Measurements from ENCODE around the gene UAP1.

UAP1 gene

GRCh38 chr1:162587347-162587746, 25.8 kb downstream of the UAP1 start:
- no peak for DNase-seq (ENCODE audit: extremely low read depth, insufficient read length)

DNA sequence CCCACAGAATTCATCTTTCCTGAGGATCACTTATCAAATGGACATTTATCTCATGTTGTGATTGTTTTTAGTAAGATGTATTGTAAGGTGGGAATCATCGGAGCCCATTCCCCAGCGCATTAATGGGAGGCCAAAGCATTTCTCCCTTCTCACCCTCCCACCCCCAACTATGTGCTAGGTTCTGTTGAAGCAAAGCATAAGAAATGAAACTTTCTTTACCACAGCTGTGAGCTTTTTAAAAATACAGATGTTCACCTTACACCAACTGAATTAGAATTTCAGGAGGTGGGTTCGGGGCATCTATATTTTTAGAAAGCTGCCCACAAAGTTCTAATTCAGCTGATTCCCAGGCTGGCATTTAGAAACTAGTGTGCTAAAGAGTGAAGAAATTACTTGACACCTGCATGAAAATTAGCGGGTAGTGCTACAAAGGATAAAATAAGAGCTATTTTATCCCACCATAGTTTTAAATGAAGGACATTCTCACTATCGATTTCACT, 26.3 kb downstream of the UAP1 start:
- no peaks in the 10 kb centered on the region for H3K27me3 ChIP-seq (replicated peaks; ENCODE audit: control insufficient read depth, insufficient read depth, low read length)
- peaks cover 1% of the 10 kb centered on the region for H3K36me3 ChIP-seq (ENCODE audit: control insufficient read depth, insufficient read depth, low read length)
- DNase-seq (ENCODE audit: extremely low read depth, insufficient read length): no peak
- no peak overlapping the region for H3K4me3 ChIP-seq (replicated peaks; ENCODE audit: low read depth, low read length)
- no peak for TF ChIP-seq CTCF (IDR thresholded peaks at IDR 0.05; ENCODE audit: insufficient read depth, low read length, poor library complexity, severe bottlenecking)

More at GRCh38 chr1:162587347-162587746, 25.8 kb downstream of the UAP1 start:
- Histone ChIP-seq H3K4me3 (replicated peaks; ENCODE audit: low read depth, low read length) (no peak overlapping the region), H3K27me3 (replicated peaks; ENCODE audit: control insufficient read depth, insufficient read depth, low read length) (no peaks in the 10 kb centered on the region), H3K36me3 (ENCODE audit: control insufficient read depth, insufficient read depth, low read length) (no peaks in the 10 kb centered on the region; the same call in 1 of the 2 replicates)
- no peak for TF ChIP-seq CTCF (IDR thresholded peaks at IDR 0.05; ENCODE audit: insufficient read depth, low read length, poor library complexity, severe bottlenecking)

GRCh38 chr1:162590101-162590500, 28.6 kb downstream of the UAP1 start:
- Histone ChIP-seq H3K4me3 (replicated peaks; ENCODE audit: low read depth, low read length) (no peak overlapping the region), H3K36me3 (ENCODE audit: control insufficient read depth, insufficient read depth, low read length) (peaks cover 1% of the 10 kb centered on the region), H3K27me3 (replicated peaks; ENCODE audit: control insufficient read depth, insufficient read depth, low read length) (no peaks in the 10 kb centered on the region)
- no peak for TF ChIP-seq CTCF (IDR thresholded peaks at IDR 0.05; ENCODE audit: insufficient read depth, low read length, poor library complexity, severe bottlenecking)
- no peak for DNase-seq (ENCODE audit: extremely low read depth, insufficient read length)

GRCh38 chr1:162590686-162591085, 29.2 kb downstream of the UAP1 start:
- DNase-seq (ENCODE audit: extremely low read depth, insufficient read length): no peak
- no peak overlapping the region for H3K4me3 ChIP-seq (replicated peaks; ENCODE audit: low read depth, low read length)
- TF ChIP-seq CTCF (IDR thresholded peaks at IDR 0.05; ENCODE audit: insufficient read depth, low read length, poor library complexity, severe bottlenecking): no peak
- H3K27me3 ChIP-seq (replicated peaks; ENCODE audit: control insufficient read depth, insufficient read depth, low read length): no peaks in the 10 kb centered on the region
- peaks cover 1% of the 10 kb centered on the region for H3K36me3 ChIP-seq (ENCODE audit: control insufficient read depth, insufficient read depth, low read length)

DNA sequence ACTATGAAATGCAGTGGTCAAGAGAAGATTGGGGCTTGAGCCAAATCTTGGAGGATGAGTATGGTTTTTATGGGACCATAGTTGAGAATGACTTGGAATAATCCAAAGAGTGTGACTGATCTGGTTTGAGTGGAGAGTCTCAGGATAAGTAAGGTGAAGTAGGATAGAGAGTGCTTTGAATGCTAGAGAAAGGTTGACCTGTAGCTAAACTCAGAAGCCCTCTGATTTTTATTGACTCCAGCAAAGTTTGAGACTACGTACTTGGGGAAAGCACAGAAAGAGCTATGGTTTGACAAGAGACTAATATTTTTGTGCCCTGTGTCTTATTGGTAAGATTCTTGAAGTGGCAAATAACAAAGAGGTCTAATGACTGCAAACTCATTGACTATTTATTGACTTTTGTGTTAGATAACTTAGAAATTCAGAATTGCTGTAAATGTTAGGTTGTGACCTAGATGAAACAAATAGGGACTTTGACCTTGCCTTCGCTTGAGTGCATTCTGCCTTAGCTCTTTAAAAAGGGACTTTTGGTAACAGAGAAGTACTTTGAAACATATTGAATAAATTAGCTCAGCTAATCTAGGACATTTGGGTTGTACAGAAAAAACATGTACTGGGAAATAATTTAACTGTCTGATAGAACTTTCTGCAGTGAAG, 35.1 kb downstream of the UAP1 start:
- Histone ChIP-seq H3K4me3 (replicated peaks; ENCODE audit: low read depth, low read length) (no peak overlapping the region), H3K36me3 (ENCODE audit: control insufficient read depth, insufficient read depth, low read length) (peaks cover 1% of the 10 kb centered on the region), H3K27me3 (replicated peaks; ENCODE audit: control insufficient read depth, insufficient read depth, low read length) (no peaks in the 10 kb centered on the region)
- no peak for DNase-seq (ENCODE audit: extremely low read depth, insufficient read length)
- no peak for TF ChIP-seq CTCF (IDR thresholded peaks at IDR 0.05; ENCODE audit: insufficient read depth, low read length, poor library complexity, severe bottlenecking)
